Activated CD8-positive, alpha-beta memory T cell treated with anti-CD3 and anti-CD28 coated beads for 1 hour (primary cell): ENCODE measurements around the gene POLR3E.
"Not testable (repeated sequence)": the region's sequence is repeated elsewhere in the genome, so short reads cannot be mapped to it uniquely, and the experiment has no call there.

Experiments
- DNase-seq, 2 donors: peaks; one replicate each; pipeline ENCODE4 v3.0.0-alpha.2; 2020; ENCODE audit warnings: low read depth in 1 of 2; ENCODE audit errors: extremely low read depth in 1 of 2

POLR3E gene

GRCh38 chr16:22330326-22330725, 33.1 kb downstream of the POLR3E start:
- no peak for DNase-seq

- DNase-seq, result no peak
These were observed 36.3 kb downstream of the POLR3E start for GRCh38 chr16:22333457-22333994.

GRCh38 chr16:22335668-22336246, 38.5 kb downstream of the POLR3E start:
- DNase-seq, result no peak

- no peak for DNase-seq
These were observed 39.4 kb downstream of the POLR3E start for GRCh38 chr16:22336581-22336980.

GRCh38 chr16:22337045-22337444, 39.8 kb downstream of the POLR3E start:
- no peak for DNase-seq

- no peak for DNase-seq
These were observed 40.8 kb downstream of the POLR3E start for GRCh38 chr16:22337849-22338635.

- DNase-seq, result no peak
These were observed 43.7 kb downstream of the POLR3E start for GRCh38 chr16:22340945-22341344.

GRCh38 chr16:22342082-22342481, 44.9 kb downstream of the POLR3E start:
- no peak for DNase-seq

- DNase-seq, result no peak
These were observed 49.3 kb downstream of the POLR3E start for GRCh38 chr16:22346483-22346882.

- DNase-seq, result no peak
These were observed 50.1 kb downstream of the POLR3E start for GRCh38 chr16:22347100-22347820.

GRCh38 chr16:22348291-22348690, 51.1 kb downstream of the POLR3E start:
- no peak for DNase-seq

GRCh38 chr16:22351017-22351416, 53.8 kb downstream of the POLR3E start:
- DNase-seq, result not testable (repeated sequence)

- DNase-seq, result no peak
These were observed 54.9 kb downstream of the POLR3E start for GRCh38 chr16:22352140-22352539.

GRCh38 chr16:22352723-22353122, 55.5 kb downstream of the POLR3E start:
- DNase-seq, result no peak

- DNase-seq, result no peak
These were observed 56.1 kb downstream of the POLR3E start for GRCh38 chr16:22353191-22353919.

- DNase-seq, result no peak
These were observed 56.8 kb downstream of the POLR3E start for GRCh38 chr16:22353933-22354541.

- no peak for DNase-seq
These were observed 58.3 kb downstream of the POLR3E start for GRCh38 chr16:22355487-22355908.

- no peak for DNase-seq
These were observed 59.9 kb downstream of the POLR3E start for GRCh38 chr16:22356930-22357634.

- DNase-seq, result no peak
These were observed 60.4 kb downstream of the POLR3E start for GRCh38 chr16:22357635-22357971.

- DNase-seq, result no peak
These were observed 60.8 kb downstream of the POLR3E start for GRCh38 chr16:22358000-22358399.
